HK-2 (cell line): ENCODE results near the gene CFB.
"Not testable (repeated sequence)": the region's sequence is repeated elsewhere in the genome, so short reads cannot be mapped to it uniquely, and the experiment has no call there.

Experiments used
- DNase-seq: peaks from one replicate; pipeline ENCODE4 v3.0.0-alpha.2; 2018; ENCODE audit not compliant: unreplicated experiment

The CFB gene

DNA sequence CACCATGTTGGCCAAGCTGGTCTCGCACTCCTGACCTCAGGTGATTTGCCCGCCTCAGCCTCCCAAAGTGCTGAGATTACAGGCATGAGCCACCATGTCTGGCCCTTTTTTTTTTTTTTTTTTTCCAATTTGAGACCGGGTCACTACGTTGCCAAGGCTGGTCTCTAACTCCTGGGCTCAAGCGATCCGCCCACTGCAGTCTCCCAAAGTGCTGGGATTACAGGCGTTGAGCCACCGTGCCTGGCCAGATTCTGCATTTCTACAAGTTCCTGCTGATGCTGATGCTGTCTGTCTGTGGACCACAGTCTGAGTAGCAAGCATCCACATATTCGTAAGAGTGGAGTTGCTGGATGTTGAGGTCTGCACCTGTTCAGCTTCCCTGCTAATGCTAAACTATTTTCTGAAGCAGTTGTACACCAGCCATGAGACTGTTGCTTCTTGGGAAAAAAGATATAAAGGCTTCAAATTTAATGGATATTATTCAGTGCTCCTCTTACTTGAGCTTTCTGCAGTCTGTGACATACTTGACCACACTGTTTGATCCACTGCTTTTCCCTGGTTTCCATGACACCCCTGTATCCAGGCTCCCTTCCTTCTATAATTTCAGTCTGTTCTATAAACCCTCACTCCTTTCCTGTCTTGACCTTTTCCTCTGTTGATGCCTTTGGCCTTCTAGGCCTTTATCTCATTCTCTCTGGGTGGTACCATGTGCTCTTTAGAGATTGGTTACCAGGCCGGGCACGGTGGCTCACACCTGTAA lies 33.9 kb upstream of the CFB start:
- DNase-seq, result no peak

DNA sequence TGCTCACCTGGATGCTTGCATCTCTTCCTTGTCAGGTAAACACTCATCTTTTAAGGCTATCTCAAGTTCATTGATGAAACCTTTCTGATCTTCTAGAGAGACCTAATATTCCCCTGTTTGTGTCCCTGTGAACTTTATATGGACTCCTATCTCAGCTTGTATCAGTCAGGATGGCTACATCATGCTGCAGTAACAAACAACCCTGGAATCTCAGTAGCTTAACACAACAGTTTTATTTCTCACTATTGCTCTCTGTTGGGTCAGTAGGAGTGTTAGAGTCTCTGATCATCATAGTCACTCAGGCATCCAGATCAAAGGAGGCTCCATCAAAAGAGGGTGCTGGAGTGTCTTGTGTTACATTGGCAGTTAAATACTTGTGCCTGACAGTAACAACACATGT lies 30.5 kb upstream of the CFB start:
- no peak for DNase-seq

DNA sequence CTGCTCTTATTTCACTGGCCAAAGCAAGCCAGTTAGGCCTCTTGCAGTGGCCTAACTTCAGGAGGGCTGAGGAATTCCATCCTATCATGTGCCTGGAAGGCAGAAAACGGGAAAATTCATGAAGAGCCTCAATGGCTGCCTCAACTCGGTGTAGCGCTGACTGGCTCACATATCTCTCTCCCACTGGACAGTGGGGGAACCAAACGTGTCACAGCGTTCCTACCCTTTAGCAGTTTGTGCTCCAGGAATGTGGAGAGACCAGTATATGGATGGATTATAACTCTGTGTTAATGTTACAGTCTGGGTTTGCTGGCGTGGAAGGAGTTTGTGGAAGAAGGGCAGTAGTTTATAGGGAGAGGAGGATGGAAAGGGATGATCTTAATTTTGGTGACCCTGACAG lies 30.1 kb upstream of the CFB start:
- no peak for DNase-seq

DNA sequence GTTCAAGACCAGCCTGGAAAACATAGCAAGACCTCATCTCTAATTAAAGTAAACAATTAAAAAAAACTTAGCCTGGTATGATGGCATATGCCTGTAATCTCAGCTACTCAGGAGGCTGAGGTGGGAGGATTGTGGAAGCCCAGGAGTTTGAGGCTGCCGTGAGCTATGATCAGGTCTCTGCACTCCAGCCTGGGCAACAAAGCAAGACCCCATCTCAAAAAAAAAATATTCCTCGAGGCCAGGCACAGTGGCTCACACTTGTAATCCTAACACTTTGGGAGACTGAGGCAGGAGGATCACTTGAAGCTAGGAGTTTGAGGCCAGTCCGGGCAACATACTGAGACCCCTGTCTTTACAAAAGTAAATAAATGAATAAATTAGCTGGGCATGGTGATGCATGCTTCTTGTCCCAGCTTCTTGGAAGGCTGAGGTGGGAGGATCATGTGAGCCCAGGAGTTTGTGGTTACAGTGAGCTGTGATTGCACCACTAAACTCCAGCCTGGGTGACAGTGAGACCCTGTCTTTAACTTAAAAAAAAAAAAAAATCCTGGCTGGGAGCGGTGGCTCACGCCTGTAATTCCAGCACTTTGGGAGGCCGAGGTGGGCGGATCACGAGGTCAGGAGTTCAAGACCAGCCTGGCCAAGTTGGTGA lies 27.7 kb upstream of the CFB start:
- no peak for DNase-seq

DNA sequence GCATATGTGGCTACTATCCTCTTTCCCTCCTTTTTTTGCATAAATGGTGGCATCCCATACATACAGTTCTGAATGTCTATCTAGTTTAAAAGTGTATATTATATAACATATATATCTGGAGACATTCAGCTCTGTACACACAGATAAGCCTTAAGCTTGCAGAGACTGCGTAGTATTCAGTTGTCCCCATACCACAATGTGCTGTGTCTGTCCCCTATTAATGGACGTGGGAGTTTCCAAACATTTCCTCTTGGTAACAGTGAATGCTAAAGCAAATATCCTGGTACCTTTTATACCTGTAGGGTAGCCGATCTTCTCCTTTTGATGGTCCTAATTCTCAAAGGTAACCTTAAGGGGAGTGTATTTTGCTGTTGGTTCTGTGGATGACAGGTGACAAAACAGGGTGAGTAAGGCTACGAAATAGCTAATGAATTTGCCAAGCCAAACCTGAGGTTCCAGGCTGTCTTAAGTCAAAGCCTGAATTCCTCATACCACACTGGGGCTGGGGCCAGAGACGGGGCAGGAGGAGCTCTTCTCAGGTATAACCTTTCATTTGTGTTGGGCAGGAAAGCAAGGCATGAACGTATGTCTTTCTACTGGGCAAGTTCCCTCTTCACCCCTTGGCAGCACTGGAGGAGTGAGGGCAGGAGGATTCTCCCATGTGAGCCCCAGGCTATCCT lies 26.1 kb upstream of the CFB start:
- no peak for DNase-seq

DNA sequence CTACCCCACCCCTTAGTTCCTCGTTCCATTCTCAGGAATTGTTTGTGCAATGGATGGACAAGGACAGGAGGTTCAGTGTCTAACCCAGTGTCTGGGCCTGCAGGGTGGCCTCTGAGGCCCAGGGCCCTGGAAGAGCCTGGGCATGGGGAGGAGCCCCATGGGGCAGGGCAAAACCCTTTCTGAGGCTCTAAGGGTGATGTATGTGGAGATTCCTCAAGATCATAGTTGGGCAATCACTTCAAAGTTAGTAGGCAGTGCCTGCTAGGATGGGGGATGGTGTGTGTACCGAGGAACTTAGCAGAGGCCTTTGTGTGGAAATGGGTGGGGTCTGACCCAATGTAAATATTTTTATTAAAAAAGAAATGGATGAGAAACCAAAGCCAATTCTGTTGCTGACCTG lies 25.1 kb upstream of the CFB start:
- DNase-seq, result no peak

DNA sequence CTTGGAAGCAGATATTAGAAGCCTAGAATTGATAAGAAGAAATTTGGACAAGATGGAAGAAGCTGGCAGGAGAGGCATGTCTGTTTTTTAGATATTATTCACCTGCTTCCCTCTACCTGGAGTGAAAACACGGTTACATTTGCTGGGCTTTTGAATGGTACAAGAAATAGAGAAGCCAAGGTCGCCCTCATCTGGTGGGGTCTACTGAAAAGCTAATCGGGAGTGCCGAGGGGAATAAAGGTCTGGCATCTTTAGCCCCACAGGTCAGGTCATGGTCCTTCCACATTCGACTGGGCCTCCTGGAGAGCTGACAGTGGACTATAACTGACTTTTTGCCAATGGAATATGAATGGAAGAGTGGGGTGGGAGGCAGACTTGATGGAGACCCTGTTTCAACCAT lies 23.0 kb upstream of the CFB start:
- no peak for DNase-seq

DNA sequence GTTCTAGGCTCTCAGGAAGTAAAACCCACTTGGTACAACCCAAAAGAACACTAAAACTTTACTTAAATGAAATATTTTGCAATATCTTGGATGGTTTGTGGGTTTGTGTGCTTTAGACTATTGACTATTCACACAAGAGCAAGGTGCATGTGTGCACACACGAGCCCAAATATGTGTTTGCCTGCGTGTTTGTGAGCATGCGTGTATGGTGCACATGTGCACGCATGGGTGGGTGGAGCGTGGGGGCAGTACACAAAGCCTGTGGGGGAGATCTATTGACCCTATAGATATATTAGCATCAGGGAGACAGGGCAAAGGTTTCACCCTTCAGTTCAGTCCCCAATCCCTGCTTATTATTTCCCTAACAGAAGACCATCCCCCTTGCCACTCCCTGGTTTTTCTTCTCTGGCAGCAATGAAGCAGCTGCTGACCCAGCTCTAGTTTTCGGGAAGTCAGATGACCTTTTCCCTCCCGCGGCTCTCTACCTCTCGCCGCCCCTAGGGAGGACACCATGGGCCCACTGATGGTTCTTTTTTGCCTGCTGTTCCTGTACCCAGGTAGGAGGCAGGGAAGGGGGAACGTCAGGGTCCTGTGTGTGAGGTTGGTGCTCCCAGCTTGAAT lies 18.5 kb upstream of the CFB start, which contains the start of gene C2:
Gene C2 (plus strand): TSS at position 476 of the 621 bp plus-strand sequence. CDS start 36 bp downstream, at position 512.
- no peak for DNase-seq

DNA sequence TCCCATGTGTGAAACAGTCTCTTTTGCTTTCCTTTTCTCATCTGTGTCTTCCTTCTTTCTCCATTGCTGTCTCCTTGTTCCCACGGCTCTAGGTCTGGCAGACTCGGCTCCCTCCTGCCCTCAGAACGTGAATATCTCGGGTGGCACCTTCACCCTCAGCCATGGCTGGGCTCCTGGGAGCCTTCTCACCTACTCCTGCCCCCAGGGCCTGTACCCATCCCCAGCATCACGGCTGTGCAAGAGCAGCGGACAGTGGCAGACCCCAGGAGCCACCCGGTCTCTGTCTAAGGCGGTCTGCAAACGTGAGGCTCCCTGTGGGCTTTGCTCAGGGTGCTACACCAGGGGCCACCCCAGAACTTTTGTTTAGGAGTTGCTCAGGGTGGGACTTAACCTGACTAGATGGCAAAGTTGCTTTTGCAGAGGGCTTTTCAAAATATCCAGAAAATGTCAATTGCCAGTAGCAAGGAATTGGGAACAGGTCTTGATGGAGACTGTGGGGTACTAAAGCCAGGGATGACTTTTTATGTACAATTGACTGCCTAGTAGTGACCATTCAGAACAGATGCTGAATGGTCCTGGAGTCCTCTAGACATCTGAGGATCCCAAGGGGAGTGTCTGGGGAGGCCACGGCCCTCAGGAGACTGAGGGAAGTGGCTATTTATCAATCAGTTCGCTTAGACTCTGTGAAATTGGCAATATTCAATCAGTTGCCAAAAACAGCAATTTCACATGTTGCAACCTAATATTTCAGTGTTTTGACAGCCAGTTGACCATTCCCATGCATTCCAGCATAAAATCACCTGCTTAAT lies 17.8 kb upstream of the CFB start:
- DNase-seq, result no peak

DNA sequence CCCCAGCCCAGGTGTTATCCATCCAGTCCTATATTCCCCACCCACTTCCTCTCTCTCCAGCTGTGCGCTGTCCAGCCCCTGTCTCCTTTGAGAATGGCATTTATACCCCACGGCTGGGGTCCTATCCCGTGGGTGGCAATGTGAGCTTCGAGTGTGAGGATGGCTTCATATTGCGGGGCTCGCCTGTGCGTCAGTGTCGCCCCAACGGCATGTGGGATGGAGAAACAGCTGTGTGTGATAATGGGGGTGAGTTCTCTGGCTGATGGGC lies 17.3 kb upstream of the CFB start:
- DNase-seq, result no peak

DNA sequence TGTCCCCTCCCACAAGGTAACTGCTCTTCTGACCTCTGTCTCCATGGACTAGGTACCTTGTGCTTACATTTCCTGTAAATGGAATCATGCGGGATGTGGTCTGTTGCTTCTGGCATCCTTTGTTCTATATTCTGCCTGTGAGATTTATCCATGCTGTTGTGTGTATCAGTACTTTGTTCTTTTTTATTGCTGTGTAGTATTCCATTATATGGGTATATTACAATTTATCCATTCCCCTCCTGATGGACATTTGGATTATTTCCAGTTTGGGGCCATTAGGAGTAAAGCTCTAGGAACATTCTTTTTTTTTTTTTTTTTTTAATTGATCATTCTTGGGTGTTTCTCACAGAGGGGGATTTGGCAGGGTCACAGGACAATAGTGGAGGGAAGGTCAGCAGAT lies 14.9 kb upstream of the CFB start:
- no peak for DNase-seq

DNA sequence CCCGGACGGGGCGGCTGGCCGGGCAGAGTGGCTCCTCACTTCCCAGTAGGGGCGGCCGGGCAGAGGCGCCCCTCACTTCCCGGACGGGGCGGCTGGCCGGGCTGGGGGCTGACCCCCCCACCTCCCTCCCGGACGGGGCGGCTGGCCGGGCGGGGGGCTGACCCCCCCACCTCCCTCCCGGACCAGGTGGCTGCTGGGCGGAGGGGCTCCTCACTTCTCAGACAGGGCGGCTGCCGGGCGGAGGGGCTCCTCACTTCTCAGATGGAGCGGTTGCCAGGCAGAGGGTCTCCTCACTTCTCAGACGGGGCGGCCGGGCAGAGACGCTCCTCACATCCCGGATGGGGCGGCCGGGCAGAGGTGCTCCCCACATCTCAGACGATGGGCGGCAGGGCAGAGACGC lies 13.8 kb upstream of the CFB start:
- not testable (repeated sequence) for DNase-seq

DNA sequence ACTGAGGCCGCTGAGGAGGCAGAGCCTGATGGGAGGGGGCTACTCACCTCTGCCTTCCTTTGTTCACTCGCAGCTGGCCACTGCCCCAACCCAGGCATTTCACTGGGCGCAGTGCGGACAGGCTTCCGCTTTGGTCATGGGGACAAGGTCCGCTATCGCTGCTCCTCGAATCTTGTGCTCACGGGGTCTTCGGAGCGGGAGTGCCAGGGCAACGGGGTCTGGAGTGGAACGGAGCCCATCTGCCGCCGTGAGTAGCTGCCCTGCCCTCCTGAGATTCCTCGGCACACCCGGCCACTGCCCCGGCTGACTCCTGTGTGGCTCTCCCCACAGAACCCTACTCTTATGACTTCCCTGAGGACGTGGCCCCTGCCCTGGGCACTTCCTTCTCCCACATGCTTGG lies 12.4 kb upstream of the CFB start:
- DNase-seq, result no peak

DNA sequence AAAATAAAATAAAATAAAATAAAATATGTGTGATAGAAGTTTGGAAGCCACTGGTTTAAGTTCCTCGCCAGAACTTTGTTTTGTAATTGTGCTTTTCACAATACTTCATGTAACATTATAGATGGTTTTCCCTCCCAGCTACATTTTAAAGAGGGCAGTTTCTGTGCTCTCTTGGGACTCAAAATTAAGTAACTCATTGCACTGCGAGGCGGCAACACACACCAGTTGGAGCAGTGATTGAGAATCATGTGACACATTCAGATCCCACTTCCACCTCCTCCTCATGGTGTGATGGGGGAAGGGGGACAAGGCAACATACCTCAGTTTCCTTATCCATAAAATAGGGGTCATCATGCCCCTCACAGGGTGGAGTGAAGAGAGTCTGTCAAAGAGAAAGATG lies 10.9 kb upstream of the CFB start:
- no peak for DNase-seq

DNA sequence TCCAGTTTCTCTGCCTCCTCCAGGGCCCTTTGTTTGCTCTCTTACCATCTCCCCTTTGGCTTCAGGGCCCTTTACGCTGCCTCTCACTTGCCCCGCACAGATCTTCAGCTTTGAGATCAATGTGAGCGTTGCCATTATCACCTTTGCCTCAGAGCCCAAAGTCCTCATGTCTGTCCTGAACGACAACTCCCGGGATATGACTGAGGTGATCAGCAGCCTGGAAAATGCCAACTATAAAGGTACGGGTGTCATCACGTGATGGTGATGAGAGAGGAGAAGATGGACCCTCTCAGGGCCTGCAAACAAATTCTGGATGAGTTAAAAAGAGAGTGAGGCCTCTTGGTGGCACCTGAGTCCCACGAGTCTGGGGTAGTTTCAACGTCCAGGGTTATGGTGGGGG lies 10.1 kb upstream of the CFB start:
- no peak for DNase-seq

DNA sequence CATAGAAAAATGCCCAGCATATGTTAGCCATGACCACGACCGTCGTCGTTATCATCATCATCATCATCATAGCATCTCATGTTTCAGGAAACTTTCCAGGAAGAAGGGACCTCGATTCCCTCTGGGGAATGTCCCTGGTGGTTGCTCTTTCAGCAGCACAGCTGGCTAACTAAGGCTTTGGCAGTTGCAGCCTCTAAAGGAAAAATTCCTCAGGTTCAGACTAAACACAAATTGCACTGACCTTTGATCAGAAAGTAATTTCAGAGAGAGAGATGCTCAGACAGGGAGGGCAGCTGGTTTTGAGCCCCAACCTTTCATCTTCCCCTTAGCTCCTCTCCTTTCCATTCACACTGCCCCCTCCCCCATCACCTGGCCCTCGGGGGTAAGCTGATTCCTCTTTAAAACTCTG lies 5.6 kb upstream of the CFB start:
- no peak for DNase-seq

DNA sequence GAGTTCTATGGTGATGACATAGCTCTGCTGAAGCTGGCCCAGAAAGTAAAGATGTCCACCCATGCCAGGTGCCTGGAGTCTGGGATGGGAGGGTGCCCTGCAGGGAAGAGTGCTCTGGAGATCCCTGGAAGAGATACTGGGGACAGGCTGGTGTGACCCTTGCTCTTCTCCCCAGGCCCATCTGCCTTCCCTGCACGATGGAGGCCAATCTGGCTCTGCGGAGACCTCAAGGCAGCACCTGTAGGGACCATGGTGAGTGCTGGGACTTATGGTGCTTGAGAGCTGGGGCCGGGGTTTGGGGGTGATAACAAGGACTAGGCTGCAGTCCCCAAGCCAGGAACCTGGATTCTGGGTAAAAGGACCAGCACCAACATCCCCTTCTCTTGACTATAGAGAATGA lies 2.2 kb upstream of the CFB start:
- DNase-seq, result no peak

DNA sequence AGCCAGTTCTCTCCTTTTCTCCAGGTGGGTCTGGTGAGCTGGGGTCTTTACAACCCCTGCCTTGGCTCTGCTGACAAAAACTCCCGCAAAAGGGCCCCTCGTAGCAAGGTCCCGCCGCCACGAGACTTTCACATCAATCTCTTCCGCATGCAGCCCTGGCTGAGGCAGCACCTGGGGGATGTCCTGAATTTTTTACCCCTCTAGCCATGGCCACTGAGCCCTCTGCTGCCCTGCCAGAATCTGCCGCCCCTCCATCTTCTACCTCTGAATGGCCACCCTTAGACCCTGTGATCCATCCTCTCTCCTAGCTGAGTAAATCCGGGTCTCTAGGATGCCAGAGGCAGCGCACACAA lies 765 bp upstream of the CFB start:
- no peak for DNase-seq

DNA sequence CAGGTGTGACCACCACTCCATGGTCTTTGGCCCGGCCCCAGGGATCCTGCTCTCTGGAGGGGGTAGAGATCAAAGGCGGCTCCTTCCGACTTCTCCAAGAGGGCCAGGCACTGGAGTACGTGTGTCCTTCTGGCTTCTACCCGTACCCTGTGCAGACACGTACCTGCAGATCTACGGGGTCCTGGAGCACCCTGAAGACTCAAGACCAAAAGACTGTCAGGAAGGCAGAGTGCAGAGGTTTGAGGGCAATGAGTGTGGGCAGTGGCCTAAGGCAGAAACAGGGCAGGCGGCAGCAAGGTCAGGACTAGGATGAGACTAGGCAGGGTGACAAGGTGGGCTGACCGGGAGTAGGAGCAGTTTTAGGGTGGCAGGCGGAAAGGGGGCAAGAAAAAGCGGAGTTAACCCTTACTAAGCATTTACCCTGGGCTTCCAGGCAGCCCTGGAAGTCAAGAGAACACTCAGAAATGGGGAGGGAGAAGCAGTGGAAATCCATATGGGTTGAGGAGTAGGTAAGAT lies 533 bp downstream of the CFB start:
- no peak for DNase-seq

DNA sequence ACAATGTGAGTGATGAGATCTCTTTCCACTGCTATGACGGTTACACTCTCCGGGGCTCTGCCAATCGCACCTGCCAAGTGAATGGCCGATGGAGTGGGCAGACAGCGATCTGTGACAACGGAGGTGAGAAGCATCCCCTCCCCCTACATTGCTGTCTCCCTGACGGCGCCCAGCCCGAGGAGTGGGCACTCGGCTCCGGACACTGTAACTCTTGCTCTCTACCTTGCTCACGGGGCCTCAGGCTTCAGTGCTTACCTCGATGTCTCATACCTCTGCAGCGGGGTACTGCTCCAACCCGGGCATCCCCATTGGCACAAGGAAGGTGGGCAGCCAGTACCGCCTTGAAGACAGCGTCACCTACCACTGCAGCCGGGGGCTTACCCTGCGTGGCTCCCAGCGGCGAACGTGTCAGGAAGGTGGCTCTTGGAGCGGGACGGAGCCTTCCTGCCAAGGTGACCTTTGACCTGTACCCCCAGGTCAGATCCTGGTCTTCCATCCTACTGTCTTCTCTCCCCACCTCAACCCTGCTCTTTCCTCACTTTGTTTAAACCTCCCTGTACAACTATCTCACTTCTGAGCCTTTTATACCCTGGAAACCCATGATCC lies 1.3 kb downstream of the CFB start:
- DNase-seq, result no peak

DNA sequence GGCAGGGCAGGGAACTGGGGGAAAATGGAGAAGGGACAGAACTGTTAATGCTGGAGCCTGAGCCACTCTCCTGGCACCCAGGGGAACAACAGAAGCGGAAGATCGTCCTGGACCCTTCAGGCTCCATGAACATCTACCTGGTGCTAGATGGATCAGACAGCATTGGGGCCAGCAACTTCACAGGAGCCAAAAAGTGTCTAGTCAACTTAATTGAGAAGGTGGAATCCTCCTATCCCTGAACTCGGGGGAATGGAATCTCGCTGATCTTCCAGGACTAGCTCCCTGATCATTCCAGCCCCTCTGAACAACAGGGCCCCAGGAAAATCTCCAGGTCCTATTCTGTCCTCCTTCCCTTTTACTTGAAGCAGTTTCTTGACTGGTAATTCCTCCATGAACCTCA lies 2.0 kb downstream of the CFB start:
- no peak for DNase-seq

DNA sequence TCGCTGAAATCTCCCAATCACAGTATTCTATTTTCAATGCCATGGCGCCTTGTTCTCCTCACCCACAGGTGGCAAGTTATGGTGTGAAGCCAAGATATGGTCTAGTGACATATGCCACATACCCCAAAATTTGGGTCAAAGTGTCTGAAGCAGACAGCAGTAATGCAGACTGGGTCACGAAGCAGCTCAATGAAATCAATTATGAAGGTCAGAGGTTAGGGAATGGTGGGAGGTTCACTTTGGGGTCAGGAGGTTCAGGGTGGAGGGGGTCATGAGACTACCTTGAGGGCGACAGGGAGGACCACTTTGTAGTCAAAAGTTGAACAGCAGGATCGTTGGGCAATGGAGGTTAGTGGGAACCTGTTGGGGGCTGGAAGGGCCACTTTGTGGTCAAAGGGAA lies 2.4 kb downstream of the CFB start:
- DNase-seq, result no peak
